Iris pigment epithelial cell (primary cell): ENCODE data around the gene DNAAF3.

Experiments
- DNase-seq: peaks from one replicate; pipeline ENCODE4 v3.0.0-alpha.2; 2011; ENCODE audit warnings: low read depth

DNAAF3 gene

GRCh38 chr19:55116232-55116858 is 50.1 kb downstream of the DNAAF3 start:
- peak; percentile 71 for DNase-seq

- DNase-seq: peak; percentile 59
Measured at GRCh38 chr19:55115446-55116065, 50.9 kb downstream of the DNAAF3 start.

GRCh38 chr19:55114566-55115145 is 51.8 kb downstream of the DNAAF3 start:
- no peak for DNase-seq

- DNase-seq: peak; percentile 96
Measured at GRCh38 chr19:55113570-55114039, 52.8 kb downstream of the DNAAF3 start.

GRCh38 chr19:55112777-55113569 is 53.4 kb downstream of the DNAAF3 start:
- no peak for DNase-seq

GRCh38 chr19:55112246-55112776 is 54.1 kb downstream of the DNAAF3 start:
- no peak for DNase-seq

GRCh38 chr19:55111238-55111831 is 55.1 kb downstream of the DNAAF3 start:
- no peak for DNase-seq

GRCh38 chr19:55109527-55110291 is 56.7 kb downstream of the DNAAF3 start:
- no peak for DNase-seq
